Prostate gland (tissue), 2 donors: Measurements from ENCODE around the gene TTLL10.

Source experiments
- POLR2A ChIP-seq: fragments of 450-650 bp; IDR thresholded peaks from one replicate; pipeline ENCODE4 v1.6.1; 2016; ENCODE audit warnings: antibody characterized with exemption, mild to moderate bottlenecking
- TF ChIP-seq, protein P1 (sequence below), 4 experiments: fragments of 200-600 bp in 2 of 4; fragments of 450-650 bp in 2 of 4; sonication (generic) in 2 of 4; IDR thresholded peaks; 1 replicate in 3 of 4; 2 replicates in 1 of 4; pipeline ENCODE4 v1.5.1; 2016 to 2019; ENCODE audit warnings: antibody characterized with exemption in 4 of 4, mild to moderate bottlenecking in 2 of 4, moderate library complexity in 2 of 4

DNA sequence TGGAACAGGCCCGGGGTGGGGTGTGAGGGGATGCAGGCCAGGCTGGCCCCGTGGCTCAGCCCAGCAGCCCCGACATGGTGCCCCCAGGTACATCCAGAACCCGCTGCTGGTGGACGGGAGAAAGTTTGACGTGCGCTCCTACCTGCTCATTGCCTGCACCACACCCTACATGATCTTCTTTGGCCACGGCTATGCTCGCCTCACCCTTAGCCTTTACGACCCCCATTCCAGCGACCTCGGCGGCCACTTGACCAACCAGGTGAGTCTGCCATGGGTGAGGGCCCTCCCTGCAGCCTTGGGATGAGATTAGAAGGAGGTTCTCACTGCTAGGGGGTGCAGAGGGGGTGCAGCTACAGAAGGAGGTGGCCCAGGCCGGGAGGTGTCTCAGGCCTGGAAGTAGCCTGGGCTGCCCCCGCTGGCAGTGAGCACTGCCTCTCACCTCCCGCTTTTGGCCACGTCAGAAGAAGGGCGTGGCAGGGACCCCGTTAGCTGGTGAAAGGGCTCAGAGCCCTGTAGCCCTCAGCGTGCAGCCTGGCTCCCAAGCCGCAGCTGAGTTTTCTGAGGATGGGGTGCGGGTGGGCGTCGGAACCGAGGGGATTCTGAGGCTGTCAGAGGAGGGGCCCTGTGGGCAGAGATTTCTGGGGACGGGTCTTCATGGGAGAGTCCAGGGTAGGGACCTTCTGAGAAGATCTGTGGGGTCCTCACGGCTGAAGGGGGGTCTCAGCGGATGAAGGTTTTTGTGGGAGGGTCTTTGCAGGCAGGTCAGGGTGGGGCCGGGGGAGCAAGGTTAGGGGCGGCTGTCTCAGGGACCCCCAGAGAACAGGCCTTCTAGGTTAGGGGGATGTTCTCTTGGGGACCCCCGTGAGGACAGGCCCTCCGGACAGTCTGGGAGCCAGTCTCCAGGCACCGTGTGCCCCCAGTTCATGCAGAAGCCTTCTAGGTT, 10.4 kb downstream of the TTLL10 start:
- TF ChIP-seq, protein P1, sequence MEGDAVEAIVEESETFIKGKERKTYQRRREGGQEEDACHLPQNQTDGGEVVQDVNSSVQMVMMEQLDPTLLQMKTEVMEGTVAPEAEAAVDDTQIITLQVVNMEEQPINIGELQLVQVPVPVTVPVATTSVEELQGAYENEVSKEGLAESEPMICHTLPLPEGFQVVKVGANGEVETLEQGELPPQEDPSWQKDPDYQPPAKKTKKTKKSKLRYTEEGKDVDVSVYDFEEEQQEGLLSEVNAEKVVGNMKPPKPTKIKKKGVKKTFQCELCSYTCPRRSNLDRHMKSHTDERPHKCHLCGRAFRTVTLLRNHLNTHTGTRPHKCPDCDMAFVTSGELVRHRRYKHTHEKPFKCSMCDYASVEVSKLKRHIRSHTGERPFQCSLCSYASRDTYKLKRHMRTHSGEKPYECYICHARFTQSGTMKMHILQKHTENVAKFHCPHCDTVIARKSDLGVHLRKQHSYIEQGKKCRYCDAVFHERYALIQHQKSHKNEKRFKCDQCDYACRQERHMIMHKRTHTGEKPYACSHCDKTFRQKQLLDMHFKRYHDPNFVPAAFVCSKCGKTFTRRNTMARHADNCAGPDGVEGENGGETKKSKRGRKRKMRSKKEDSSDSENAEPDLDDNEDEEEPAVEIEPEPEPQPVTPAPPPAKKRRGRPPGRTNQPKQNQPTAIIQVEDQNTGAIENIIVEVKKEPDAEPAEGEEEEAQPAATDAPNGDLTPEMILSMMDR (IDR thresholded peaks at IDR 0.05) = no peak
- no peak for TF ChIP-seq POLR2A
